SK-N-SH (cell line): ENCODE measurements around the gene MACROD2. TPM values are rescaled to one million over a fixed set of nuclear protein-coding genes. Genes with fewer than 3 reads are reported as not detected.

Experiments
- CTCF ChIA-PET: fragments of 300-600, 350-600 bp; formaldehyde crosslinking; extraction: SDS; loops from one replicate; lab custom pipeline; 2021; lab: Yijun Ruan, JAX
- POLR2A ChIA-PET: fragments of 350-600 bp; sonication (Branson Sonifier 250); formaldehyde crosslinking; extraction: SDS; loops from one replicate; lab custom pipeline; 2020; ENCODE audit warnings: antibody characterized with exemption, inconsistent platforms; lab: Yijun Ruan, JAX
- DNase-seq: peaks from one replicate; pipeline ENCODE4 v3.0.0; 2012
- H2AFZ ChIP-seq: fragments of 200-600 bp; sonication (generic); 2 replicates; pipeline ENCODE4 v1.8.1; 2016; ENCODE audit warnings: antibody characterized with exemption, mild to moderate bottlenecking, low read depth
- H3F3A ChIP-seq: fragments of 200-600 bp; sonication (generic); replicated peaks from 2 replicates; pipeline ENCODE3; 2016; ENCODE audit warnings: antibody characterized with exemption, mild to moderate bottlenecking; ENCODE audit not compliant: insufficient read depth
- H3K27ac ChIP-seq, 2 experiments: fragments of 200-500 bp in 1 of 2; fragments of 200-600 bp in 1 of 2; sonication (Bioruptor generic) in 1 of 2; sonication (generic), shearing (Covaris generic) in 1 of 2; 2 replicates each; pipeline versions ENCODE4 v1.5.1 to v1.6.1; 2014 to 2016; ENCODE audit warnings: low read depth in 2 of 2, inconsistent platforms in 1 of 2, low read length in 1 of 2, mild to moderate bottlenecking in 1 of 2, mixed read lengths in 1 of 2
- H3K27me3 ChIP-seq: fragments of 200-600 bp; sonication (generic), shearing (Covaris generic); 2 replicates; pipeline ENCODE4 v1.6.1; 2016; ENCODE audit warnings: mixed run types; ENCODE audit not compliant: insufficient read depth
- H3K36me3 ChIP-seq, 2 experiments: fragments of 200-500 bp in 1 of 2; fragments of 200-600 bp in 1 of 2; sonication (Bioruptor generic) in 1 of 2; sonication (generic) in 1 of 2; replicated peaks in 1 of 2; 2 replicates each; pipeline versions ENCODE3 to v1.5.1; 2014 to 2016; ENCODE audit warnings: low read length in 1 of 2, mild to moderate bottlenecking in 1 of 2; ENCODE audit not compliant: insufficient read depth in 2 of 2, control insufficient read depth in 1 of 2
- H3K4me1 ChIP-seq, 2 experiments: fragments of 200-500 bp in 1 of 2; fragments of 200-600 bp in 1 of 2; sonication (Bioruptor generic) in 1 of 2; sonication (generic), shearing (Covaris generic) in 1 of 2; 2 replicates each; pipeline versions ENCODE4 v1.5.1 to v1.6.1; 2014 to 2016; ENCODE audit warnings: low read depth in 1 of 2, low read length in 1 of 2, mixed run types in 1 of 2; ENCODE audit not compliant: insufficient read depth in 2 of 2, control insufficient read depth in 1 of 2
- H3K4me2 ChIP-seq: fragments of 200-600 bp; sonication (generic), shearing (Covaris generic); 2 replicates; pipeline ENCODE4 v1.6.1; 2017; ENCODE audit warnings: mixed run types
- H3K4me3 ChIP-seq, 2 experiments: fragments of 200-500 bp in 1 of 2; fragments of 200-600 bp in 1 of 2; sonication (Bioruptor generic) in 1 of 2; sonication (generic), shearing (Covaris generic) in 1 of 2; 2 replicates each; pipeline versions ENCODE4 v1.5.1 to v1.8.1; 2014 to 2016; ENCODE audit warnings: low read depth in 2 of 2, inconsistent platforms in 1 of 2, low read length in 1 of 2, mild to moderate bottlenecking in 1 of 2, mixed read lengths in 1 of 2, moderate library complexity in 1 of 2
- H3K79me2 ChIP-seq: fragments of 200-600 bp; sonication (generic); 2 replicates; pipeline ENCODE4 v1.8.1; 2017; ENCODE audit warnings: mild to moderate bottlenecking; ENCODE audit not compliant: insufficient read depth
- H3K9ac ChIP-seq: fragments of 200-600 bp; sonication (generic); 2 replicates; pipeline ENCODE4 v1.6.1; 2017; ENCODE audit warnings: mixed run types
- H3K9me2 ChIP-seq: fragments of 200-600 bp; sonication (generic); 2 replicates; pipeline ENCODE4 v1.6.1; 2017; ENCODE audit warnings: mixed run types
- H3K9me3 ChIP-seq: fragments of 200-600 bp; sonication (generic); 2 replicates; pipeline ENCODE4 v1.6.1; 2017; ENCODE audit warnings: mixed run types, mild to moderate bottlenecking, moderate library complexity
- H4K20me1 ChIP-seq: fragments of 200-600 bp; sonication (generic); 2 replicates; pipeline ENCODE4 v1.6.1; 2017; ENCODE audit warnings: mild to moderate bottlenecking, mixed run types; ENCODE audit not compliant: insufficient read depth
- ELF1 ChIP-seq: IDR thresholded peaks from 2 replicates; pipeline ENCODE4 v1.4.0; 2012
- EP300 ChIP-seq, 2 experiments: IDR thresholded peaks; 2 replicates each; pipeline versions ENCODE4 v1.4.0 to v1.6.1; 2012; ENCODE audit warnings: borderline replicate concordance in 1 of 2, low read depth in 1 of 2, low read length in 1 of 2
- FOSL2 ChIP-seq: IDR thresholded peaks from 2 replicates; pipeline ENCODE4 v1.4.0; 2012; ENCODE audit warnings: low read depth, mild to moderate bottlenecking, moderate library complexity, borderline replicate concordance
- FOXJ3 ChIP-seq: sonication (generic); formaldehyde crosslinking; IDR thresholded peaks from 2 replicates; pipeline ENCODE4 v1.5.1; 2020; ENCODE audit warnings: mild to moderate bottlenecking, missing genetic modification reagents
- JUND ChIP-seq: IDR thresholded peaks from 2 replicates; pipeline ENCODE4 v1.4.0; 2012
- NRF1 ChIP-seq: IDR thresholded peaks from 2 replicates; pipeline ENCODE4 v1.6.1; 2012; ENCODE audit warnings: low read depth, mild to moderate bottlenecking, low read length
- PBX3 ChIP-seq: IDR thresholded peaks from 2 replicates; pipeline ENCODE4; 2012
- RCOR1 ChIP-seq: fragments of 150-350 bp; IDR thresholded peaks from 2 replicates; pipeline ENCODE4 v1.6.1; 2017; ENCODE audit warnings: antibody characterized with exemption, low read length
- RXRA ChIP-seq: IDR thresholded peaks from 2 replicates; pipeline ENCODE4 v1.4.0; 2012; ENCODE audit warnings: low read depth, mild to moderate bottlenecking, borderline replicate concordance
- TAF1 ChIP-seq: IDR thresholded peaks from 2 replicates; pipeline ENCODE4 v1.6.1; 2012; ENCODE audit warnings: low read depth, mild to moderate bottlenecking, low read length, moderate library complexity, borderline replicate concordance
- USF2 ChIP-seq: fragments of 150-350 bp; IDR thresholded peaks from 2 replicates; pipeline ENCODE4 v1.6.1; 2017; ENCODE audit warnings: antibody characterized with exemption, low read length, low read depth, borderline replicate concordance
- WGBS: methylation state at CpG from one replicate; pipeline ENCODE4 v1.1.6; 2017; ENCODE audit warnings: low lambda C conversion rate; 5-methylcytosine and 5-hydroxymethylcytosine counted together
- polyA plus RNA-seq, 3 experiments: library from polyadenylated mRNA; depleted of rRNA; stranded (reverse); fragments of >200 nt; gene quantifications; 2 replicates each; pipeline ENCODE4 v1.2.3, GENCODE V29; 2012

MACROD2 gene
- polyA plus RNA-seq, 1 of the 3 experiments (the other 2 are of a cell fraction), result 0.33 TPM

GRCh38 chr20:14984768-14985622 is 989.7 kb downstream of the MACROD2 start:
- Histone ChIP-seq H3K27ac (no peak overlapping the region), H3K4me1 (no peaks in the 10 kb centered on the region), H3K4me2 (no peak overlapping the region), H3K36me3 (no peaks in the 10 kb centered on the region), H3K9me2 (no peaks in the 10 kb centered on the region), H3K4me3 (no peak overlapping the region), H3K79me2 (no peaks in the 10 kb centered on the region), H3K9me3 (no peaks in the 10 kb centered on the region), H3K9ac (no peak overlapping the region)
- 65% methylated on average over 4 of the region's 4 CpGs for WGBS
- POLR2A ChIA-PET, result no interaction called here
- CTCF ChIA-PET, result interaction anchor here (1.0 to 1.1 kb wide), 2 partner anchors 7 to 15 kb away, joined by 3 to 4 read pairs; no protein-coding TSS in a partner anchor
- no peak for TF ChIP-seq ELF1
- no peak for TF ChIP-seq RCOR1
- no peak for TF ChIP-seq RXRA
- no peak for TF ChIP-seq FOXJ3 (CRISPR knock-in tag)
- TF ChIP-seq NRF1, result no peak
- no peak for TF ChIP-seq USF2
- TF ChIP-seq TAF1, result no peak
- TF ChIP-seq JUND, result no peak
- no peak for TF ChIP-seq EP300 (IDR thresholded peaks at IDR 0.05; ENCODE audit: borderline replicate concordance in 1 of 2, low read depth in 1 of 2, low read length in 1 of 2)
- TF ChIP-seq, all 33 proteins: peak for 0
- no peaks in the 10 kb centered on the region for H4K20me1 ChIP-seq
- H3F3A ChIP-seq, result no peaks in the 10 kb centered on the region
- no peaks in the 10 kb centered on the region for H3K27me3 ChIP-seq
- DNase-seq, result no peak
- H2AFZ ChIP-seq, result no peak overlapping the region

- CTCF ChIA-PET, result interaction anchor here (0.6 kb wide), 1 partner anchor 23 kb away, joined by 3 read pairs; no protein-coding TSS in a partner anchor
- no peak overlapping the region for H3K9ac ChIP-seq
- DNase-seq, result no peak
- H3K79me2 ChIP-seq, result no peaks in the 10 kb centered on the region
- POLR2A ChIA-PET, result no interaction called here
- H3K9me2 ChIP-seq, result no peaks in the 10 kb centered on the region
- H3K9me3 ChIP-seq, result no peaks in the 10 kb centered on the region
- no peak overlapping the region for H3K27ac ChIP-seq
- no peak for TF ChIP-seq JUND
- TF ChIP-seq FOSL2, result no peak
- no peak for TF ChIP-seq ELF1
- no peak for TF ChIP-seq PBX3
- no peak overlapping the region for H3K4me2 ChIP-seq
- no peaks in the 10 kb centered on the region for H3F3A ChIP-seq
- WGBS, result 67% methylated on average over 4 of the region's 4 CpGs
- H2AFZ ChIP-seq, result no peak overlapping the region
- no peaks in the 10 kb centered on the region for H3K27me3 ChIP-seq
- H3K4me3 ChIP-seq, result no peak overlapping the region
- H3K4me1 ChIP-seq, result no peaks in the 10 kb centered on the region
- no peaks in the 10 kb centered on the region for H3K36me3 ChIP-seq
- no peaks in the 10 kb centered on the region for H4K20me1 ChIP-seq
These were observed 990.8 kb downstream of the MACROD2 start for GRCh38 chr20:14986026-14986655.
